HEK293T (cell line): Measurements from ENCODE around the gene CELF4.

Experiments used
- CTCF ChIA-PET: fragments of 350-600 bp; formaldehyde crosslinking; extraction: SDS; loops from one replicate; lab custom pipeline; 2021; ENCODE audit warnings: antibody characterized with exemption, inconsistent platforms; lab: Yijun Ruan, JAX
- POLR2A ChIA-PET: fragments of 350-600 bp; formaldehyde crosslinking; extraction: SDS; loops from one replicate; lab custom pipeline; 2020; ENCODE audit warnings: antibody characterized with exemption, inconsistent platforms; lab: Yijun Ruan, JAX
- DNase-seq: peaks from one replicate; pipeline ENCODE4 v3.0.0; 2012; ENCODE audit warnings: mixed read lengths; ENCODE audit errors: extremely low spot score
- ARNT ChIP-seq: fragments of 450-650 bp; IDR thresholded peaks from 2 replicates; pipeline ENCODE4 v1.6.1; 2017; ENCODE audit warnings: mild to moderate bottlenecking
- BHLHE40 ChIP-seq: fragments of 450-650 bp; IDR thresholded peaks from 2 replicates; pipeline ENCODE4 v1.6.1; 2016; ENCODE audit warnings: mild to moderate bottlenecking, moderate library complexity, borderline replicate concordance
- CTBP1 ChIP-seq: fragments of 450-650 bp; IDR thresholded peaks from 2 replicates; pipeline ENCODE4 v1.6.1; 2016; ENCODE audit warnings: borderline replicate concordance
- ELF4 ChIP-seq: fragments of 450-650 bp; IDR thresholded peaks from 2 replicates; pipeline ENCODE4 v1.6.1; 2017; ENCODE audit warnings: antibody characterized with exemption
- FOXA1 ChIP-seq: fragments of 450-650 bp; IDR thresholded peaks from 2 replicates; pipeline ENCODE4 v1.6.1; 2016; ENCODE audit warnings: mild to moderate bottlenecking
- FOXK2 ChIP-seq: fragments of 450-650 bp; IDR thresholded peaks from 2 replicates; pipeline ENCODE4 v1.6.1; 2016; ENCODE audit warnings: mild to moderate bottlenecking
- FOXM1 ChIP-seq: fragments of 450-650 bp; IDR thresholded peaks from 2 replicates; pipeline ENCODE4 v1.6.1; 2017; ENCODE audit warnings: mild to moderate bottlenecking, borderline replicate concordance
- HDGF ChIP-seq: fragments of 450-650 bp; IDR thresholded peaks from 2 replicates; pipeline ENCODE4 v1.6.1; 2017; ENCODE audit warnings: antibody characterized with exemption, borderline replicate concordance
- L3MBTL2 ChIP-seq: fragments of 450-650 bp; conservative IDR thresholded peaks from 2 replicates; pipeline ENCODE4 v1.6.1; 2016; ENCODE audit warnings: mild to moderate bottlenecking
- LEF1 ChIP-seq: fragments of 450-650 bp; IDR thresholded peaks from 2 replicates; pipeline ENCODE4 v1.6.1; 2017; ENCODE audit warnings: mild to moderate bottlenecking, borderline replicate concordance
- NFRKB ChIP-seq: fragments of 450-650 bp; IDR thresholded peaks from 2 replicates; pipeline ENCODE4 v1.6.1; 2016; ENCODE audit warnings: mild to moderate bottlenecking, moderate library complexity
- PKNOX1 ChIP-seq: fragments of 450-650 bp; IDR thresholded peaks from 2 replicates; pipeline ENCODE4 v1.6.1; 2016
- SP1 ChIP-seq: fragments of 450-650 bp; IDR thresholded peaks from 2 replicates; pipeline ENCODE4 v1.6.1; 2017
- SUZ12 ChIP-seq: fragments of 450-650 bp; IDR thresholded peaks from 2 replicates; pipeline ENCODE4 v1.6.1; 2016; ENCODE audit warnings: mild to moderate bottlenecking
- TARDBP ChIP-seq: fragments of 450-650 bp; IDR thresholded peaks from 2 replicates; pipeline ENCODE4 v1.6.1; 2016
- ZNF384 ChIP-seq: fragments of 450-650 bp; IDR thresholded peaks from 2 replicates; pipeline ENCODE4 v1.6.1; 2016

The CELF4 gene

DNA sequence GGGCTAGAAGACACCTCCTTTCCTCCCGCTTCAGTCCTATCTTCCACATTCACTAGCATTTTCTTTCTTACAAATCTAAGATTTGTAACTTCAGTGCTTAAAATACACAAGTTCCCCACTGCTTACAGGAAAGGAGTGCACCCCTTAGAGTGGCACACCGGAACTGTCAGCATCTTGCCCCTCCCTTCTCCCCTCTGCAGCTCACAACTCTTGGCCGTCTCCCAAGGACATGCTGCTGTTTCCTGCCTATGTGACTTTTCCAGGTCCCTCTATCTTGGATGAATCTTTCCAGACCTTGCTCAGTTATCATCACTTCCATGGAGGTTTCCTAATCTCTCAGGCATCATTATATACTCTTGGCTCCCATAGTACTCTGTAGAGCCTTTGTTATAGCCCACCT lies 334.8 kb downstream of the CELF4 start:
- POLR2A ChIA-PET, result no interaction called here
- CTCF ChIA-PET, result no interaction called here
- DNase-seq, result no peak
- TF ChIP-seq FOXM1, result no peak
- no peak for TF ChIP-seq LEF1
- TF ChIP-seq ZNF384, result no peak
- no peak for TF ChIP-seq HDGF
- no peak for TF ChIP-seq TARDBP
- no peak for TF ChIP-seq BHLHE40
- no peak for TF ChIP-seq NFRKB
- TF ChIP-seq L3MBTL2, result no peak
- TF ChIP-seq FOXA1, result no peak
- no peak for TF ChIP-seq CTBP1
- no peak for TF ChIP-seq ARNT
- TF ChIP-seq SP1, result no peak
- TF ChIP-seq SUZ12, result no peak
- no peak for TF ChIP-seq FOXK2
- TF ChIP-seq ELF4, result no peak
- TF ChIP-seq PKNOX1, result no peak

DNA sequence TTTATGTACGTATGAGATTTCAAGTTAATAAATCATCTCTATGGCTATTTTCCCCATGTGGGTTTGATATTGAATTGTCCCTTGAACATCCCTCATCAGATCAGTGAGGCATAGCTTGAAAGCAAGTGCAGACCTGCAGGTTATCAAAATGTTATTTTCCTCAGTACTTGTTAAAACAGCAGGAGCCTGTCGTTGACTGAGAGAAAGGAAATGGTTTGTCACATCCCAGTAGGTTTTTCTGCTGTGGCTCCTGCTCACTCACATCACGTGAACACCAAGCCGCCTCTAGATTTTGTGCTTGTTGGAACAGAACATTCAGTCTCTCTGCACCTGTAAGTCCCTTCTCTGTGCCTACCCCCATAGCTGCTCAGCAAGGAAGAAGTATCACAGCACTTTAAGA lies 340.3 kb downstream of the CELF4 start:
- no peak for DNase-seq
- ChIA-PET CTCF (no interaction called here), POLR2A (no interaction called here)
- TF ChIP-seq ZNF384 (no peak), ARNT (no peak), TARDBP (no peak), NFRKB (no peak), FOXK2 (no peak), BHLHE40 (no peak), SUZ12 (no peak), SP1 (no peak), PKNOX1 (no peak), CTBP1 (no peak)

DNA sequence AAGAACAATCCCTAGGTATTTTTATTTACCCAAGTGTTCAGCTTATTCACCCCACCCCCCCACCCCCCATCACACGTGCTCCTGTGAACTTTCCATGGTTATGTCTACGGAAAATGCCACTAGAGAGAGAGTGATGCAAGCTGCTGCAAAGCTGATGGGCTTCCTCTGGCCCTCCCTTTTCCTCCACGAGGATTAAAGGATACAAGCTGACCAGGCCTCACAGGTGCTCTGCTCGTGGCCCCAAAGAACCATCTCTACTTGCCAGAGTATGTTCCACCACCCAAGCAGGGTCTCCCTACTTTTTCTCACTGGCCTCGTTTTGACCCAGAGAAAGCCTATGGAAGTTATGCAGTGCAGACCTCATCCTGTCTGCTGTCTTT lies 342.6 kb downstream of the CELF4 start:
- DNase-seq, result no peak
- POLR2A ChIA-PET, result no interaction called here
- TF ChIP-seq ZNF384, result no peak
- TF ChIP-seq ELF4, result no peak
- no peak for TF ChIP-seq BHLHE40
- no peak for TF ChIP-seq NFRKB
- TF ChIP-seq PKNOX1, result no peak
- no peak for TF ChIP-seq TARDBP
- no peak for TF ChIP-seq FOXK2
- TF ChIP-seq ARNT, result no peak
- TF ChIP-seq FOXM1, result no peak
- TF ChIP-seq HDGF, result no peak
- no peak for TF ChIP-seq FOXA1
- TF ChIP-seq SUZ12, result no peak
- no peak for TF ChIP-seq L3MBTL2
- TF ChIP-seq CTBP1, result no peak
- no peak for TF ChIP-seq SP1
- TF ChIP-seq LEF1, result no peak
- CTCF ChIA-PET, result no interaction called here

DNA sequence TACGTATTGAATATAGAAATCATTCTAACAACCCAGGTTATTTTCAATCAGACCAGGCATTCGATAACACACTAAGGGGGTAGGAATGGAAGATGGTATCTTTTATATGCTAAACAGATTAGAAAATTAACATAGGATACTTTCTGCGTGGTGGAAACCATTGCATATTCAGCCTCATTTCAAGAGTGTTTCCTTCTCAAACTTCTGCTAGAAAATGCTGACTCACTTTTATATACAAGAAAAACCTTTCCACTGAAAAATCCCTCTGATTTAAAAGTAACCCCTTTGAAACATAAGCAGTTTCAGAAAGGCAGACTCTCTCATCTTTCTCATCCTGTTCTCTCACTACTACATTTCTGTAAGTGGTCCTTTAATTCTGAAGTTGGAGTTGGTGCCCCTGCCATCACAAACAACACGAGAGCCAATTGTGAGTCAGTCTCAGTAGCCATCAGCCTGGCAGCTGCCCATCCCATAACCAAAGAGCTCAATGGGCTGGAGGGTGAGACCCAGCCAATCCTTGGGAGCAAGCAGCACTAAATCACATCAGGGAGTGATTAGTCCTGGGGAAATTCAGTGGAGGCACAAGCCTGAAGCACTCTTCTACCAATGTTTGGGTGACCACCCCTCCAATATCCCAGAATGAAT lies 343.1 kb downstream of the CELF4 start:
- no peak for DNase-seq
- ChIA-PET POLR2A (no interaction called here), CTCF (no interaction called here)
- no peak for TF ChIP-seq CTBP1

GRCh38 chr18:37219257-37219656 lies 346.3 kb downstream of the CELF4 start:
- ChIA-PET POLR2A (no interaction called here), CTCF (interaction anchor here (0.6 kb wide), 1 partner anchor 18 kb away, joined by 3 read pairs; no protein-coding TSS in a partner anchor)
- TF ChIP-seq NFRKB (no peak), HDGF (no peak), CTBP1 (no peak), LEF1 (no peak), SP1 (no peak), TARDBP (no peak), ELF4 (no peak), SUZ12 (no peak), BHLHE40 (no peak), ARNT (no peak), ZNF384 (no peak), FOXM1 (no peak), FOXK2 (no peak), PKNOX1 (no peak), FOXA1 (no peak), L3MBTL2 (no peak)
- DNase-seq, result no peak

- POLR2A ChIA-PET, result no interaction called here
- TF ChIP-seq FOXA1 (no peak), TARDBP (no peak)
These were observed 347.5 kb downstream of the CELF4 start for GRCh38 chr18:37218022-37218590.

More at GRCh38 chr18:37218022-37218590, 347.5 kb downstream of the CELF4 start:
- DNase-seq, result no peak
- CTCF ChIA-PET, result no interaction called here
